Measurements from ENCODE around the gene OTOS. TPM values are rescaled to one million over a fixed set of nuclear protein-coding genes. Genes with fewer than 3 reads are reported as not detected.

The OTOS gene
- total RNA-seq, 2 donors from 2014 or later, result not detected

DNA sequence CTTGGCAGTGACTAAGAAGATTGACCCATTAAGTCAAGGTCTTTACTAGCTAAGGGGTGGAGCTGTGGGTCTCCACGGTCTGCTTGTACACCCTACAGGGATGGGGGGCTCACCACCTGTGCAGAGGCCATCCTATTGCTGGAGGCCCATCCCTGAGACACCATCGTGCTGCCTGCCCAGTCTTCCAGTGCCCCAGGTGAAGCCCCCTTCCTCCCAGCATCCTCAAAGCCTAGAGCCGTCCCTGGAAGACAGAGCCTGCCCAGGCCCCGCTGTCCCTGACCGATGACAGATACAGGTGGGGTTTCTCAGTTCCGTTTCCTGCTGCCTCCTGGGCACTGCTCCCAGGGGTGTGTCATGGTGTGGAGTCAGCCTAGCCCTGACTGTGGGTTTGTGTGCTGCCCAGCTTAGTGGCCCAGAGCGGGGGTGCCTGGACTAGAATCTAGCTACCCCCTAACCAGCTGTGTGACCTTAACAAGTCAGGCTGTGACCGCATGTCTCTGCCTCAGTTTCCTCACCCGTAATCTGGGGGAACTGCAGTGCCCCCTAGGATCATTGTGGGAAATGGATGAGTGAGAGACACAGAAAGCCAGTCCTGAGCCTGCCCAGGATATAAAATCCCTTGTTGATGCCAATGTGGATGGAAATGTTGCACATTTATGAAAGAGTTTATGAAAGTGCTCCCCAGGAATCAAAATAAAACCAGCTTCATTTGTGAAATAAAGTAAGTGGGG is 2.0 kb downstream of the OTOS start:
- H3K9me3 ChIP-seq, result no peaks in the 10 kb centered on the region
- H3K4me3 ChIP-seq, result no peak overlapping the region
- no peak for DNase-seq
- H3K27me3 ChIP-seq, result no peaks in the 10 kb centered on the region
- ATAC-seq, result no peak
- H3K27ac ChIP-seq, result no peak overlapping the region
- 62 to 77% methylated on average over 3 to 7 of the region's 9 CpGs for WGBS, 2 donors
- TF ChIP-seq, protein P1, sequence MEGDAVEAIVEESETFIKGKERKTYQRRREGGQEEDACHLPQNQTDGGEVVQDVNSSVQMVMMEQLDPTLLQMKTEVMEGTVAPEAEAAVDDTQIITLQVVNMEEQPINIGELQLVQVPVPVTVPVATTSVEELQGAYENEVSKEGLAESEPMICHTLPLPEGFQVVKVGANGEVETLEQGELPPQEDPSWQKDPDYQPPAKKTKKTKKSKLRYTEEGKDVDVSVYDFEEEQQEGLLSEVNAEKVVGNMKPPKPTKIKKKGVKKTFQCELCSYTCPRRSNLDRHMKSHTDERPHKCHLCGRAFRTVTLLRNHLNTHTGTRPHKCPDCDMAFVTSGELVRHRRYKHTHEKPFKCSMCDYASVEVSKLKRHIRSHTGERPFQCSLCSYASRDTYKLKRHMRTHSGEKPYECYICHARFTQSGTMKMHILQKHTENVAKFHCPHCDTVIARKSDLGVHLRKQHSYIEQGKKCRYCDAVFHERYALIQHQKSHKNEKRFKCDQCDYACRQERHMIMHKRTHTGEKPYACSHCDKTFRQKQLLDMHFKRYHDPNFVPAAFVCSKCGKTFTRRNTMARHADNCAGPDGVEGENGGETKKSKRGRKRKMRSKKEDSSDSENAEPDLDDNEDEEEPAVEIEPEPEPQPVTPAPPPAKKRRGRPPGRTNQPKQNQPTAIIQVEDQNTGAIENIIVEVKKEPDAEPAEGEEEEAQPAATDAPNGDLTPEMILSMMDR (IDR thresholded peaks at IDR 0.05), result no peak
- intact Hi-C loops (cut with DNase I), result no loop called here
- H3K4me1 ChIP-seq, result peaks cover 21% of the 10 kb centered on the region
- H3K36me3 ChIP-seq (replicated peaks in 1 of 2; ENCODE audit: insufficient read depth in 1 of 2, low read depth in 2 of 2), result no peaks in the 10 kb centered on the region

DNA sequence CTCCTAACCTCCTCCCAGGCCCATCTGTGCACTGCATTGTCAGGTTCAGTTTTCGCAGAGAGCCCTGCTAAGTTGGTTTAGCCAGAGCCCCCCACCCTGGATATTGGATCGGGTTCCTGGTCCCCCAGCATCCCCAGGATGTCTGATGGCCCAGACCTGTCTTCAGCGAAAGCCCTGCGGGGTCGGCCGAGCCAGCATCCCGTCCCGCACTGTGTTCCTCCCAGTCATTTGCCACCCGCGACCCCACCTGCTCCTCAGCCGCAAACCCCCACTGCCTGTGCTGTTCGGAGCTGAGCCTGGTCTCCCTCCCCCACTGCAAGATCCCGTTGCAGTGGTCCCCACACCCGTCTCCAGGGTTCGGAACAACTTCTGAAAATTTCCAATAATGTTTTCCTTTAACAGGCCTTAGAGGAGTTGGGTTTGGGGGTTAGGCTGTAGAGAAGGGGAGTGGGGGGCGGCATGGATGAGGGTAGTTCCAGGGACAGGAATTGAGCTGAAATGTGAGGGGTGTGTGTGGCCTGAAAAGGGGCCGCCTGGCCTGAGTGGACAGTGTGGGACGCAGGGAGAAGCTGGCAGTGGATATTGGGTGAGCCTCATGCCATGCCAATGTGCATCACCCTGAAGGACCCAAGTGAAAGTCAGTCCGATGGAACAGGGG is 2.7 kb downstream of the OTOS start:
- intact Hi-C loops (cut with DNase I), result no loop called here
- ATAC-seq, result no peak

DNA sequence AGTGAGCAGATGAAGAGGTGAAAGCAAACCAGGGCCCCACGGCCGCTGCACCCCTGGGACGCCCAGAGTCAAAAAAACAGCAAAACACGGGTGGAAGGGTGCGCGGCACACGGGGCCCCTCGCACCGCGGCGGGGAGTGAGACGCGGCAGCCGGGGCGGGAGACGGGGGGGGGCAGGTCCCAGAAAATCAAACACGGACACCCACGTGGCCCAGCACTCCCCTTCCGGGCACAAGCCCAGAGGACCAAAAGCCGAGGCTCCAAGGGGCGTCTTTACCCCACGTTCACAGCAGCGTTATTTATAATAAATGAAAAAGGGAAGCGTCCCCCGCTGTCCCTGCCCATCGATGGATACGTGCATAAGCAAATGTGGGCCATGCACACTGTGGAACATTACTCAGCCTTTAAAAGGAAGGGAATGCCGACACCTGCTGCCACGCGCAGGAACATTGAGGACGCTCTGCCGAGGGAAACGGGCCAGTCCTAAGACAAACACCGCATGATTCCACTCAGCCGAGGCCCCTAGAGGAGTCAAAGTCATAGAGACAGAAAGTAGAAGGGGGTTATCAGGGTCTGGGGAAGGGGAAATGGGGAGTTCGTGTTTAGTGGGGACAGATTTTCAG is 3.7 kb downstream of the OTOS start:
- H3K4me1 ChIP-seq, result peaks cover 20% of the 10 kb centered on the region
- H3K27ac ChIP-seq, result peak overlapping the region in 3 of 4 donors; percentile 15 to 55 (median 54)
- 32 to 57% methylated on average over 18 to 36 of the region's 36 CpGs for WGBS, 2 donors
- no peaks in the 10 kb centered on the region for H3K9me3 ChIP-seq
- H3K4me3 ChIP-seq, result peak overlapping the region in 1 of 2 donors; percentile 99
- peaks cover 0 to 2% of the 10 kb centered on the region in 2 donors for H3K36me3 ChIP-seq (replicated peaks in 1 of 2; ENCODE audit: insufficient read depth in 1 of 2, low read depth in 2 of 2)
- intact Hi-C loops (cut with DNase I), result no loop called here
- TF ChIP-seq, protein P1 (IDR thresholded peaks at IDR 0.05), result no peak
- TF ChIP-seq POLR2A (IDR thresholded peaks at IDR 0.05), result no peak
- peak in 1 of 4 donors; percentile 28 for DNase-seq
- peak; percentile 2 for ATAC-seq
- H3K27me3 ChIP-seq, result no peaks in the 10 kb centered on the region

More for the DNA sequence above, 2.7 kb downstream of the OTOS start:
- TF ChIP-seq POLR2A (IDR thresholded peaks at IDR 0.05), result no peak
- TF ChIP-seq, protein P1 (IDR thresholded peaks at IDR 0.05), result no peak
- peak in 1 of 4 donors; percentile 3 for DNase-seq
- Histone ChIP-seq H3K4me1 (peaks cover 20% of the 10 kb centered on the region), H3K27me3 (no peaks in the 10 kb centered on the region), H3K4me3 (no peak overlapping the region), H3K27ac (no peak overlapping the region), H3K9me3 (no peaks in the 10 kb centered on the region), H3K36me3 (replicated peaks in 1 of 2; ENCODE audit: insufficient read depth in 1 of 2, low read depth in 2 of 2) (no peaks in the 10 kb centered on the region)
- WGBS, 2 donors, result 88 to 89% methylated on average over 18 to 19 of the region's 19 CpGs

DNA sequence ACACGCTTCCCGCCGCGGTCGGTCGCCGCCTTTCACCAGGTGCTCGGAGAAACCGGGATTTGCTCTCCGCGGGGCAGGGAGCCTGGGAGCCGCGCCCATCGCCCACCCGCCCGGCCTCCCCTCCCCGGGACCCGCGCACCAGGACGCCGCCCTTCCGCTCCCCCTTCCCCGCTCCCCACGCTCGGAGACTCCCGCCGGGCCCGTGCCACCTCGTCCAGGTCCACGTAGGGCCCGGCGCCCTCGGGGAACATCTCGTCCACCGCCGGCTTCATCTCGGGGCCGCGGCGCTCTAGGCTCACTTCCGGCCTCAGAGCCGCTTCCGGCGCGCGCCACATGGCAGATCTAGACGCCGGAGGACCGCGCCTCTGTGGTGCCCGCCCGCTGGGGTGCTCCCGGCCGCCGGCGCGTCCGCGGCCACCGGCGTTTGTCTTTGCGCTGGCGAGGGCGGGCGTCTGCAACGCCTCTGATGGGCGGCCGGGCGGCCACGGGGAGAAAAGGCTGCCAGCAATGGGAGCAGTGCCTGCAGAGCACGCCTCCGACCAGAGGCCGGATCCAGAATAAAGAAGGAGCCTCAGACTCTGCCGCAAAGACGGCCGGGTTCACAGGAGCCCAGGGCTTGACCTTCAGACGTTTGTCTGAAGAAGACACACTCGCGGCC is 4.3 kb downstream of the OTOS start, which contains the start of gene COPS9:
Gene COPS9, minus strand, starts transcription at position 293 of the 658 bp plus-strand sequence. Its CDS starts 21 bp downstream, at position 272.
- Histone ChIP-seq H3K4me3 (peak within 1 kb of the TSS; percentile 90 to 99), H3K9me3 (no peaks in the 10 kb centered on the region), H3K27ac (peak within 1 kb of the TSS in 3 of 4 donors; percentile 53 to 55 (median 54)), H3K27me3 (no peaks in the 10 kb centered on the region), H3K4me1 (peaks cover 20% of the 10 kb centered on the region), H3K36me3 (replicated peaks in 1 of 2; ENCODE audit: insufficient read depth in 1 of 2, low read depth in 2 of 2) (peaks cover 0 to 2% of the 10 kb centered on the region in 2 donors)
- ATAC-seq (peak; percentile 97), DNase-seq (peak; percentile 85 to 91 (median 86))
- TF ChIP-seq, protein P1 (IDR thresholded peaks at IDR 0.05), result peak in 1 of 7 experiments; percentile 24
- peak; percentile 34 to 69 (median 67) for TF ChIP-seq POLR2A (IDR thresholded peaks at IDR 0.05)
- 0% methylated on average over 4 to 58 of the region's 79 CpGs for WGBS, 2 donors
- intact Hi-C loops (cut with DNase I), result no loop called here
